HUES6 (cell line): Measurements from ENCODE around the gene SLC4A1AP.
"Not testable (repeated sequence)": the region's sequence is repeated elsewhere in the genome, so short reads cannot be mapped to it uniquely, and the experiment has no call there.

Source experiments
- H3K27ac ChIP-seq: 2 replicates; pipeline ENCODE4 v1.7.0; 2013; ENCODE audit warnings: low read depth, mild to moderate bottlenecking, low read length, inconsistent platforms
- H3K27me3 ChIP-seq: 2 replicates; pipeline ENCODE4 v1.6.1; 2013; ENCODE audit warnings: low read length; ENCODE audit not compliant: control insufficient read depth, insufficient read depth
- H3K36me3 ChIP-seq: 2 replicates; pipeline ENCODE4 v1.6.1; 2013; ENCODE audit warnings: low read length; ENCODE audit not compliant: control insufficient read depth, insufficient read depth
- H3K4me1 ChIP-seq: 2 replicates; pipeline ENCODE4 v1.6.1; 2013; ENCODE audit warnings: low read length; ENCODE audit not compliant: control insufficient read depth, insufficient read depth
- H3K4me3 ChIP-seq: 2 replicates; pipeline ENCODE4 v1.5.1; 2013; ENCODE audit warnings: low read depth, low read length
- H3K9ac ChIP-seq: one replicate; pipeline ENCODE4 v1.6.1; 2013; ENCODE audit warnings: mild to moderate bottlenecking, low read length
- H3K9me3 ChIP-seq: 2 replicates; pipeline ENCODE4 v1.6.1; 2013; ENCODE audit warnings: low read depth, low read length; ENCODE audit not compliant: control insufficient read depth, insufficient read depth

The SLC4A1AP gene, protein sequence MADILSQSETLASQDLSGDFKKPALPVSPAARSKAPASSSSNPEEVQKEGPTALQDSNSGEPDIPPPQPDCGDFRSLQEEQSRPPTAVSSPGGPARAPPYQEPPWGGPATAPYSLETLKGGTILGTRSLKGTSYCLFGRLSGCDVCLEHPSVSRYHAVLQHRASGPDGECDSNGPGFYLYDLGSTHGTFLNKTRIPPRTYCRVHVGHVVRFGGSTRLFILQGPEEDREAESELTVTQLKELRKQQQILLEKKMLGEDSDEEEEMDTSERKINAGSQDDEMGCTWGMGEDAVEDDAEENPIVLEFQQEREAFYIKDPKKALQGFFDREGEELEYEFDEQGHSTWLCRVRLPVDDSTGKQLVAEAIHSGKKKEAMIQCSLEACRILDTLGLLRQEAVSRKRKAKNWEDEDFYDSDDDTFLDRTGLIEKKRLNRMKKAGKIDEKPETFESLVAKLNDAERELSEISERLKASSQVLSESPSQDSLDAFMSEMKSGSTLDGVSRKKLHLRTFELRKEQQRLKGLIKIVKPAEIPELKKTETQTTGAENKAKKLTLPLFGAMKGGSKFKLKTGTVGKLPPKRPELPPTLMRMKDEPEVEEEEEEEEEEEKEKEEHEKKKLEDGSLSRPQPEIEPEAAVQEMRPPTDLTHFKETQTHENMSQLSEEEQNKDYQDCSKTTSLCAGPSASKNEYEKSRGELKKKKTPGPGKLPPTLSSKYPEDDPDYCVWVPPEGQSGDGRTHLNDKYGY

DNA sequence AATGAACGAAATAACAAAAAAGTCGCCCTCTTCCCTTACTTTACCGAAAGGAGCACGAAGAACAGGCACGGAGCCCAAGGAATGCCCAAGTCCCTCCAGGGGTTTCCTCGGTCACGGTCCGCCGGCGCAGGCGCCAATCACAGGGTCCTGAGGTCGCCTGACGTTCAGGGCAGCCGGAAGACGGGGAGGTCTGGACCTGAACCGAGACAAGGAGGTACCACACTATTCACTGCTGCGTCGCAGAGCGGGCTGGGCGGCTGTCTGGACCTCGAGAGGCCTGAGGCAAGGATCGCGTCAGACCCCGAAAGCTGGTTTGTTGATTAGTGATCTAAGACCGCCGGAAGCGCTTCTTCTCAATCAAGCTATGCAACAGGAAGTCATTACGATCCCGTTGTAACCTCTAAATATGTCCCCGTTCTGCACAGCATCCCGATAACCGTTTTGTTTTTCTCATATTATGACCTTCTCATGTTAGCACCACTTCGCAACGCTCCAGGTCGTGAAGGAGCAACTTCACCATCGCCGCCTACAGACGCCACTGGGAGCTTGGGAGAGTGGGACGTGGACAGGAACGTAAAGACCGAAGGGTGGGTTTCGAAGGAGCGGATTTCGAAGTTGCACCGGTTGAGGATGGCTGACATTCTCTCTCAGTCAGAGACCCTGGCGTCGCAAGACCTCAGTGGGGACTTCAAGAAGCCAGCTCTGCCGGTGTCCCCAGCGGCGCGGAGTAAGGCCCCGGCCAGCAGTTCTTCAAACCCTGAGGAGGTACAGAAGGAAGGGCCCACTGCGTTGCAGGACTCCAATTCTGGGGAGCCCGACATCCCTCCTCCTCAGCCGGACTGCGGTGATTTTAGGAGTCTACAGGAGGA, at the start of gene SLC4A1AP, which contains the start of gene SUPT7L:
Gene SLC4A1AP, plus strand, starts transcription at position 605 of the 869 bp plus-strand sequence. Its CDS starts 26 bp downstream, at position 631.
Gene SUPT7L, minus strand, starts transcription at position 330 of the 869 bp plus-strand sequence. CDS start 1,422 bp downstream, outside the sequence.
- H3K9ac ChIP-seq, result peak within 1 kb of the TSS; percentile 87
- H3K4me1 ChIP-seq, result peaks cover 4% of the 10 kb centered on the region; the same call in 1 of the 2 replicates
- peak within 1 kb of the TSS; percentile 75 for H3K27ac ChIP-seq
- H3K36me3 ChIP-seq, result peaks cover 49% of the 10 kb centered on the region
- peak within 1 kb of the TSS; percentile 89 for H3K4me3 ChIP-seq
- no peaks in the 10 kb centered on the region for H3K27me3 ChIP-seq
- H3K9me3 ChIP-seq, result no peaks in the 10 kb centered on the region

DNA sequence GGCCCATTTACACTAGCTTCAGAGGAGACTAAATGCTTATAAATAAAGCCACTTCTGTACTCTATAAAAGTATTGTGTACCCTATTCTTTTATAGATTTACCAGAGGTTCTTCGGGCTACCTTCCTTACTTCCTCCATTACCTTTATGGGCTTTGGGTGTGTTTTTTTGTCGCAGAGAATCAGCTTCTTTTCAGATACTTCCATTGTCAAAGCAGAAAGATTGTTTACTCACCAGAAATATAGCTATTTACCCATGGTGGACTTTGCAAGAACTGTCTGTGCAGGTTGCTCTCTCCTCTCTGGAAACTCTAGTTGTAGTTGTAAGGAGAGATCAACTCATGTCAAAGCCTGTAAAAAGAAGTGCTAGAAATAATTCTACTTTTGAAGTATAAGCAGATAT, 49.7 kb upstream of the SLC4A1AP start:
- Histone ChIP-seq H3K4me1 (no peaks in the 10 kb centered on the region), H3K9ac (no peak overlapping the region), H3K4me3 (no peak overlapping the region), H3K36me3 (peaks cover 55% of the 10 kb centered on the region), H3K27ac (no peak overlapping the region), H3K27me3 (no peaks in the 10 kb centered on the region), H3K9me3 (no peaks in the 10 kb centered on the region)

DNA sequence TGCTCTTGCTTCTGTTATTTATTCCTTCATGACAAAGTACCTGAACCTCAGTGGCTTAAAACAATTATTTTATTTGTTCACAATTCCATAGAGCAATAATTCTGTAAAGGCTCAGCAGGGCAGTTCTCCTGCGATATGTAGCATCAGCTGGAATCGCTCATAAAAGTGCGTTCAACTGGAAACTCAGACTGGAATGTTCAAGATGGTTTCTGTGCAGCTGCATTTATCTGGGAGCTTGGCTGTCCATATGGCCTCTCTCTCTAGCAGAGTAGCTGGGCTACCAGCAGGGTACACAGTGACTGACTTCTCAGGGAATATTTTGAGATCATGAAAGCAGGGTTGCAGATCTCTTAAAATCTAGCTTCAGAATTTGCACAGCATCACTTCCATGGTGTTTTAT, 48.4 kb upstream of the SLC4A1AP start:
- H3K4me1 ChIP-seq, result no peaks in the 10 kb centered on the region
- H3K9ac ChIP-seq, result no peak overlapping the region
- no peak overlapping the region for H3K4me3 ChIP-seq
- H3K9me3 ChIP-seq, result no peaks in the 10 kb centered on the region
- peaks cover 54% of the 10 kb centered on the region for H3K36me3 ChIP-seq
- no peaks in the 10 kb centered on the region for H3K27me3 ChIP-seq
- H3K27ac ChIP-seq, result no peak overlapping the region

DNA sequence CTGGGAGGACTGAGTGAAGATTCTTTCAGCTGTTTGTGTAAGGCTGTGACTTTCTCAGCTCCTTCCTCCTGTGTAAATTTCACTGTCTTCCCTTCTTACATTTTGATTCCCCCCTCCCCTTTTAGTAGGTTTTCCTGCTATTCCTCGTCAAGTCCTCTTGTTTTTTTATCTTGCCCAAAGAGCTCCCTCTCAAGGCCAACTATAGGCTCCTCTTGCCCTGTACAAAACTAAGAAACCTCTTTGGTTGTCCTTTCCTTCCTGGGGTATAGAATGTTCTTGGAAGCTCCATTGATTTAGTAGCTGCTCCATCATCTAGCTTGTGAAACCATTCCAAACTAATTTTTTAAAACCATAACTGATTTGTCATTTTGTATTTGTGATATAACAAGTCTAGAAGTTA, 42.2 kb upstream of the SLC4A1AP start:
- H3K9me3 ChIP-seq, result no peaks in the 10 kb centered on the region
- H3K27ac ChIP-seq, result no peak overlapping the region
- peaks cover 71% of the 10 kb centered on the region for H3K36me3 ChIP-seq

DNA sequence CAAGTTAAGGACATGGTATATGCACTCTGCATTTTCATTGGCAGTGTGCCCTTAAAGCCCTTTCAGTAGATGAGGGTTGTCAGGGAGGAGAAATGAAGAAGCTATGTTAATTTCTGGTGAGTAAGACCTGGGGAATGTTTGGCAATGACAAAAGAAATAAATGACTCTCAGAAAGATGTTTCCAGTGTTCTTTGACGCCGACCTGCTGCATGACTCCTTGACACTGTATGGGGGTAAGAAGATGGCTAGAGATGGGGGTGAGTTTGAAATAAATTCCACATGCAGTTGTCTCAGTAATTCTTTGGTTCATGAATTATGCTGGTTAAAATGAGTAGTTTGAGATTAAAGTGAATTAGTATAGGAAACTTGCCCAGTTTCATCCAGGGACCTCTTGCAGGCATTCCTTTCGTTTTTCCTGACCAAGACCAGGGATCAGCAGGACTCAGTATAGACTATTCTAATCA, 40.7 kb upstream of the SLC4A1AP start:
- H3K9me3 ChIP-seq, result no peaks in the 10 kb centered on the region
- H3K4me1 ChIP-seq, result peaks cover 19% of the 10 kb centered on the region
- H3K27me3 ChIP-seq, result no peaks in the 10 kb centered on the region
- H3K4me3 ChIP-seq, result peak overlapping the region; percentile 32; the same call in 1 of the 2 replicates
- peak overlapping the region; percentile 82 for H3K27ac ChIP-seq
- H3K9ac ChIP-seq, result peak overlapping the region; percentile 15
- peaks cover 57% of the 10 kb centered on the region for H3K36me3 ChIP-seq

More for the DNA sequence above, 42.2 kb upstream of the SLC4A1AP start:
- Histone ChIP-seq H3K9ac (no peak overlapping the region), H3K4me1 (peaks cover 13% of the 10 kb centered on the region), H3K27me3 (no peaks in the 10 kb centered on the region), H3K4me3 (no peak overlapping the region)

DNA sequence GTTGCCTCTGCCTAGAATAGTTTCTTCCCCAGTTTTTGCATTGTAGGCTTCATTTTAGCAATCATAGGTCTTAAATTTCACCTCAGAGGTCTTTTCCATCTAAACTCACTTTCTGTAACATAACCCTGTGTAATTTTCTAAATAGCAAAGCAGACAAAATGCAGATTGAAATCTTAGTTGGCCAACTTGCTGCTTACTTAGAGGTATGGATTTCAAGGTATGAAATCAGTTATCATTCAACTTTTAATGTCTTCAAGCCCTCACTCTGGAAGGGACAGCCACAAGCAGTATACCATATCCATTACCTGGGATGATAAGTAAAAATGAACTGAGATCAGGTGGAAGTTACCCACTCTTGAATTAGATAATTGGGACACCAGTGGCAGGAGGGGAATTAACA, 38.7 kb upstream of the SLC4A1AP start:
- Histone ChIP-seq H3K27ac (no peak overlapping the region), H3K4me3 (no peak overlapping the region), H3K36me3 (peaks cover 44% of the 10 kb centered on the region), H3K4me1 (peaks cover 22% of the 10 kb centered on the region), H3K9me3 (no peaks in the 10 kb centered on the region), H3K9ac (no peak overlapping the region), H3K27me3 (no peaks in the 10 kb centered on the region)

DNA sequence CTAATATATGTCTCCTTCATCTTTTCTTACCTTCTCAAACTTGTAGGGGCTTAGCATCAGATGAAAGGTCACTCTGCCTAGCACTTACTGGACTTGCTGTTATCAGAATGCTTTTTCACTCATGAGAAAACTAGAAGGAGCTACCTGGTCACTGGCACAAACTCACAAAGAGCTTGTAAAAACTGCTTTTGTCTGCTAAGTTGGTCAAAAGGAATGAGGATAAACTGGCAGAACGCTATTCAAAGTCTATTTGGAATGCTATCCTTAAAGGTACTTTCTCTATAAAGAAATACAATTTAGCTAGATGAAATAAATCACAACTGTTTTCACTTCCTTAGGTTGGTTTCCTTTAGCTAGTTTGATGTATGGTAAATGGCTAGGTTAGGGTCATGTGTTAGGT, 37.4 kb upstream of the SLC4A1AP start:
- H3K4me1 ChIP-seq, result peaks cover 20% of the 10 kb centered on the region
- H3K4me3 ChIP-seq, H3K9ac ChIP-seq, H3K27me3 ChIP-seq, H3K9me3 ChIP-seq, H3K27ac ChIP-seq: not testable (repeated sequence)
- H3K36me3 ChIP-seq, result peaks cover 43% of the 10 kb centered on the region

DNA sequence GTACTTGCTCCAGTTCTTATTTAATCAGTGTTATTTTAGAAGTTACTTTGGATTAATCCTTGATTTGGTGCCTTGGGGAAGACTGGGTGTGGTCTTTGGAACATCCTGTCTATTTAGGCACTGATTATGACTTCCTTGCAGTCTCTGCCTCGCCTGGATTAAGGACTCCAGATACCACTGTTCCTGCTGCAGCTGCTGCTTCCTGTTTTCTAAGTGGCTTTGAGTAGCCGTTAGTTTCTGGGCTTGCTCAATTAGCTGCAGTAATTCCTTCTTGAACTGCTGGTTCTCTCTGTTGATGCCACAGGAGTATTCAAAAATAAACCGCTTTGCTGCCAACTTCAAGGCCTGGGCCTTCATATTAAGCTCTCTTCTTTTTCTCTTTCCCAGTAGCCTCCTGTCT, 36.8 kb upstream of the SLC4A1AP start:
- peak overlapping the region; percentile 30 for H3K9ac ChIP-seq
- not testable (repeated sequence) for H3K27me3 ChIP-seq, H3K4me3 ChIP-seq, H3K9me3 ChIP-seq, H3K27ac ChIP-seq
- peaks cover 18% of the 10 kb centered on the region for H3K4me1 ChIP-seq
- H3K36me3 ChIP-seq, result peaks cover 43% of the 10 kb centered on the region

DNA sequence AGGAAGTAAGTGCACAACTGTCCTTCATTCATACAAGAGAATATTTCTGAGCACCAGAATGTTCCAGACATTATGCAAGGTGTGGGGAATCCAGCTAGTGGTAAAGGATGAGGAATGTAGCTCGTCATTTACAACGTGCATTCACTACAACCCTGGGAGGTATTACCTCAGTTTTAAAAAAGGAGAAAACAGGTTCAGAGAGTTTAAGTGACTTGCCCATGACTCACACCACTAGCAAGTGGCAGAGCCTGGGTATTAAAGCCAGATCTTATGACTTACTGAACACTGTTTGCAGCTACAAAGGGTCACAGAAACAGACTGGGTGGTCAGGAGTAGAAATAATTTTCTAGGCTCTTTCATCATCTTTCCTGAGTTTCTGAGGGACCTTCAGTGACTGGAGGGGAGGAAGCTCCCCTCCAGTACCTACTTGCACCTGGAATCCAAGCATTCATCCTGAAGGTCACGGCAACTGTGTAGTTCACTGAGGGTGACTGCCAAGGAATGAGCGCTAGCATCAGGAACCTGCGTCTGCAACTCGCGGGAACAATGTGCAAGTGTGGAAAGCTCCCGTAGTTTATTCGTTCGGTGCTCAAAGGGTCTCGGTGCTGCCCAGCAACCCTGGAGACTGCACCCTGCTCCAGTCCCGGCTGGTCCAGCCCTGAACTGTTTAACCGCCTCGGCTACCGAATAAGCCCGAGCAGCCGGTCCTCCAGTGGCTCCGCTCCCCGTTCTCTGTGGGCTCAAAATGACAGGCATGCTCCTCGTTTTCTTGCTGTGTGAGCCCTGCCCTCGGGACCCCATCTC, 35.5 kb upstream of the SLC4A1AP start:
- Histone ChIP-seq H3K9me3 (no peaks in the 10 kb centered on the region), H3K36me3 (peaks cover 49% of the 10 kb centered on the region), H3K4me3 (peak overlapping the region; percentile 86), H3K9ac (peak overlapping the region; percentile 93), H3K4me1 (peaks cover 9% of the 10 kb centered on the region; the same call in 1 of the 2 replicates), H3K27ac (peak overlapping the region; percentile 36), H3K27me3 (no peaks in the 10 kb centered on the region)
